T47D (cell line): ENCODE data around the gene RARB.

Source experiments
- DNase-seq, 2 experiments: peaks; one replicate each; pipeline versions ENCODE4 v3.0.0 to v3.0.0-alpha.2; 2011 to 2012; ENCODE audit warnings: low read depth in 1 of 2, low spot score in 1 of 2
- JUND ChIP-seq: IDR thresholded peaks from 2 replicates; pipeline ENCODE4 v1.6.1; 2012; ENCODE audit warnings: low read depth
- in situ Hi-C: cut with HindIII; loops from 2 replicates; pipeline ENCODE4 v1.10.0; 2016; ENCODE audit warnings: low sequenced_read_pairs, low pct_unique_long_range_greater_than_20kb

Gene RARB

DNA sequence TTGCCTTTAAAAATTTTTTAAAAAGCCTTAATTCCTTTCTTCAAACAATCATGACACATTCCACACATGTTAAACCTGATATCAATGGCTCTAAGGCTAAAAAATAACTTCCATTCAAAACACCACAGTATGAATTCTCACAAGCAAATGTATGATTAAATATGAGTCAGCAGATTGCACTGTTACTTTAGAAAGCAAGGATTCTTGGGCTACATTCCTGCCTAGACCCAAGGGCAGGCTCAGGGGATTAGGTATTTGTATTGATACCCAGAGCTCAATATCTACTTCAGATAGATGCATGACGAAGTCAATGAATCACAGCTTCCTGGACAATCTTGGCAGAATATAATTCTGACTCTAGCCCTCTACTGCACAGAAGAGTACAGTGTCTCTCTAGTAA, 65.7 kb downstream of the RARB start:
- no peak for TF ChIP-seq JUND
- in situ Hi-C loops: no loop called here
- DNase-seq: no peak

DNA sequence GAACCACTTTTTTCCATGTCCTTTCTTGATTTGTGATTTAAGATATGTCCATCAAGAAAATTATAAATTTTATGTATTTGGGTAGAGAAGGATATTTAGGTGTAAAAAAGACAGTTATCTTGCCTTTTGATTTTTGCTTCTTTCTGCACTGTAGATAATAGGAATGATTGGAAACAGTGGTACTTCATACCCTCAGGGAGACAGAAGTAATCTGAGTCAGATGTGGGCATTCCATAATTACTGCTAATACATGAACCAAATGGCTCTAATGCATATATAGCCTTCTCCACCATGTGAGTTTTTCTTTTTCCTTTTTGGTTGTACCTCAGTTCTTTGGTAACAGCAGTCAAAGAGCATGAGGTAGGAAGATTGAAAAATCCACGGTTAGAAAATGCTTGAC, 67.2 kb downstream of the RARB start:
- DNase-seq: no peak
- in situ Hi-C loops: no loop called here
- TF ChIP-seq JUND: no peak

DNA sequence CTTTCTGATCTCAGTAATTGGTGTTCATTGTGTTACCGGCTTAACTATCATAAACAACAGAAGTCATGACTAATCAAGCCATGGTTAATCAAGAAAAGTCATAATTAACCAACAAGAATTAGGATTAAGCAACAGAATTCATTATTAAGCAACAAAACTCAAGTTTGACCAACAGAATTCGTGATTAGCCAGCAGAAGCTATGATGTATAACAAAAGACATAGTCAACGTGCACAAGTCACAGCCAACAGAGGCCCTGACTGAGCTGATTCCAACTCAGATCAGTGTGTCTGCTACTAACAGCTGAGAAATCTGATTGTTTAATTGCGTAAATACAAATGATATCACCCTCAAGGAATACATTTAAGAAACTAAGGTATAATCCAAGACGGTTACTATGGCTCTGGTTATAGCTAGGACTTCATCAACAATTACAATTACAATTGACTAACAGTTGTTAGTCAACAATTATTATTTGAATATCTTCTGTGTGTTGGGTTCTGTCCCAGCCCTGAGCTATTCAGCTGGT, 67.7 kb downstream of the RARB start:
- no peak for DNase-seq
- in situ Hi-C loops: no loop called here
- no peak for TF ChIP-seq JUND

DNA sequence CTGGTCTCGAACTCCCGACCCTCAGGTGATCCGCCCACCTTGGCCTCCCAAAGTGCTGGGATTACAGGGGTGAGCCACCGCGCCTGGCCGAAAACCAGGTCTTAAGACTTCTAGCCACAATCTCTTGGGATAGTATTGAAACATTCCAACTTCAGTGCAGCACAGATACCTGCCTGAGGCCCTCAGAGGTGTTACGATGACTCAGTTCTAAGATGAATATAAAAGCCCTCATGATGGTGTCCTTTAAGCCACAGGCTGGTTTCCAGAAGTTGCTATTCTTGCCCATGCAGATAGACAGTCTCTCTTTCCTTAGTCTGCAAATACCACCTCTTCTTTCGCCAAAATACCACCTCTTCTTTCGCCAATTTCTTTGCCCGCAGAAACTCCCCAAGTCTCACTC, 69.0 kb downstream of the RARB start:
- DNase-seq: no peak
- no peak for TF ChIP-seq JUND
- in situ Hi-C loops: no loop called here

DNA sequence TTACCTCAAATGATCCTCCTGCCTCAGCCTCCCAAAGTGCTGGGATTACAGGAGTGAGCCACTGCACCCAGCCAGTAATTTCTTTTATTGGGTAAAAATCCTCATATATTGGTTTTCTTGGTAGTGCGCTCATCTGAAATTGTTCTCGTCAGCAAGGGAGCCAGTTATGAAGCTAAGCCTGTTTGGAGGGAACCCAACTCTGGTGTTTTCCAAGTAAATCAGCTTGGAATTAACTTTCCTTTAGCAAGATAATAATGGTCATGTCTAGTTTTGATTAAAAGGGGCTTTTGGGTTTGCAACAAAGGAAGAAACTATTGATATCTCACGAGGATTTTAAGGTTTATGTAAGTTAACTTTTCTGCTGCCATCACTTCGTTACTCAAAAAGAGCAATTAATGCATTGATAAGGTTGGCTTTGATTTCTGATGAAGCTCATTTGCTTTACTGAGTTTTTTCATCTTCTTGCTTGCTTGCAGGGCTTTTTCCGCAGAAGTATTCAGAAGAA, 72.7 kb downstream of the RARB start:
- no peak for TF ChIP-seq JUND

DNA sequence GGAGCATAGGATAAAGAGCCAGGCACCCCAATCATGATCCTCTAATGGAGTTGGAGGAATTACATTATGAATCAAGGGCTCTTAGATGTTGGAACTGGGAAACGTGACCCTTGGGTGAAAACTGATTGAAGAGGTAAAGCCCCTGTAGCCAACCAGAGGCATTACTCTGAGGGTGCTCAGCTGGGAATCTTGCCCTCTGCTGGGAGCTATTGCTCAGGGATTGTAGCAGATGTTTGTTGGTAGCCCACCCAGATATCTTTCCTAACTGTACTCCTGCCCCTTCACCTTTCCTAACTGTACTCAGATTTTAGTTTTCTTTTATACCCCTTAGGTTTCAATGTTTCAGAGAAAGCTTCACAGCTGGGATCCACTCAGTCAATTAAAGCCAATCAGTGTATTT, 74.2 kb downstream of the RARB start:
- in situ Hi-C loops: no loop called here
- no peak for TF ChIP-seq JUND
- DNase-seq: no peak

More for the DNA sequence above, 72.7 kb downstream of the RARB start:
- in situ Hi-C loops: no loop called here
- no peak for DNase-seq

DNA sequence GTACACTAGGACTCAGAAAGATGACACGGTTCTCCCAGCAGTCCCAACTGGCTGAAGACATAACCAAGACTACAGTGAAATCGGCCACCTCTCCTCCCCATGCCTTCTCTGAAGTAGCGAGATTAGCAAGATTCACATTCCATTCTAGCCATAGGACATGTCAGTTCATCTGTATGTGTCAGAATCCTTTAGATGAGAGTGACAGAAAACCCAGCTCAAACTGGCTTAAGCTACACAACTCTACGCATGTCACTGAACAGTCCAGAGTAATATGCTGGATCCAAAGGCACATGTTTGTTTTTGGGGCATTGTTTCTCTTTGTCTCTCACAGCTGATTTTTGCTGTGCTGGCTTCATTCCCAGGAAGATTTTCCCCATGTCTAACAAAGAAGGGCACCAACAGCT, 75.8 kb downstream of the RARB start:
- no peak for DNase-seq
- no peak for TF ChIP-seq JUND
- in situ Hi-C loops: no loop called here

DNA sequence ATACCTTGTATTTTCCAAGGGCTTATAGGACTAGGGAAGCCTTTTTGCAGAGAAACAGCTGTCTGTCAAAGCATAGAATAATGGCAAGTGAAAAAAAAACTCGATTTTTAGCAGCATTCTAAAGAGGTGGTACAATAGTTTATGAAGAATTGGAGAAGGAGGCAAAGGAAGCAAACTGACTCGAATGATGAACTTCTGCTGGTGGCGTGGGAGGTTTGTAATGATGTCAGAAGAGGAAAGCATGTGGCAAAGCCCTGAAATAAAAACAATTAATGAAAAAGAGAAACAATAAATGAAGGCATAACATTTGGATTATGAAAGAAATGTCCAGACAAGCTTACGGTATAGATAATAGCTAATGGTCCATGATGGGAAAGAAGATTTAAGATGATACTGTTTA, 77.5 kb downstream of the RARB start:
- in situ Hi-C loops: no loop called here
- TF ChIP-seq JUND: no peak
- DNase-seq: no peak

DNA sequence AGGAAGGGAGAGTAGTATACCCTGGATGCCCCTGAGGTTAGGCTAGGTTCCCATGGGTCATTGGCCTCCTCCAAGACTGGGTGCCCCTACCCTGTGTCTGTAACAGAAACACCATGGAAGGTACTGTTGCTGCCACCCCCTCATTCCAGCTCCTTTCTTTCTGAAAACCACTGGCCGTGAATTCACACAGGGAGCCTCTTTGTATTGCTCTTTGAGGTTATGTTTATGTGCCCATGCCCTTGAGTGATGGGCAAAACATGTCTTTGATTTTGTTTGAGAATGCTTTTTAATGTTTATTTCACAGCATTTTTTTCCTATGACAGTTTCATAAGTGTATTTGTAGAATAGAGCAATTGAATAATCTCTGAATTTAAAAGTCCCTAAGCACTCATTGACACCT, 79.7 kb downstream of the RARB start:
- no peak for TF ChIP-seq JUND
- in situ Hi-C loops: no loop called here
- no peak for DNase-seq

DNA sequence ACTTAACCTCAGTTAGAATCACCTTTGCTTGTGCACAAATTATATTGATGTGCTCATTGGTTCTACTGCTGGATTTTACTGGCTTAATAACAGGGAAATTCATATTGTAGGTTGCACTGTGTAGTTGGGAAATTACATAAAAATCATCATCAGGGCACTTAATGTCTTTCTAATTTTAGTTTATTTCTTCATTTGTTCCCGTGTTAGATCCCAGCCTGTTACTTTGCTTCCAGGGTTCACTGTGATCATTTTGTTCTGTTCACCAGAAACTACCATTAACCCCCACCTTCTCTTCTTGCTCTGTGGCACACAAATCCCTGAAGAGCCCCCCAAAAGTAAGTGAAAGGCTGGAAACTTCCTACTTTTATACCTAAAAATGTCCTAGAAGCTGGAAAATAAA, 80.4 kb downstream of the RARB start:
- TF ChIP-seq JUND: no peak
- DNase-seq: no peak
- in situ Hi-C loops: no loop called here

DNA sequence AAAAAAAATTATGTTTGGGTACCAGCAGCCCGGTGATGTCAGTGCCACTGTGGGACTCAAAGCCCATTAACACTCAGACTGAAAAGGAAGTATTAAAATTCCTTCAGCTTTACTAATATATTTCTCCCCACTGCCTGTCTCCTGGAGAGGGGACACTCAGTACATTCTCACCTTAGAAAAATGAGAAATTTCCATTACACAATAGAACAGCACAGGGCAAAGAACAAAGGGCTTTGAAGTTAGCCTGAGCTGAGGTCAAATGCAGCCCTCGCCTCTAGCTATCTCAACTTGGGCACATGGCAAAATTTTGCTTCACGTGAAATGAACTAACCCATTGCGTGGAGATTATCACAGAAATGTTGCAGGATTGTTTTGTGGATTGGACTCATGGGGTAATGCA, 80.8 kb downstream of the RARB start:
- DNase-seq: no peak
- no peak for TF ChIP-seq JUND
- in situ Hi-C loops: no loop called here

DNA sequence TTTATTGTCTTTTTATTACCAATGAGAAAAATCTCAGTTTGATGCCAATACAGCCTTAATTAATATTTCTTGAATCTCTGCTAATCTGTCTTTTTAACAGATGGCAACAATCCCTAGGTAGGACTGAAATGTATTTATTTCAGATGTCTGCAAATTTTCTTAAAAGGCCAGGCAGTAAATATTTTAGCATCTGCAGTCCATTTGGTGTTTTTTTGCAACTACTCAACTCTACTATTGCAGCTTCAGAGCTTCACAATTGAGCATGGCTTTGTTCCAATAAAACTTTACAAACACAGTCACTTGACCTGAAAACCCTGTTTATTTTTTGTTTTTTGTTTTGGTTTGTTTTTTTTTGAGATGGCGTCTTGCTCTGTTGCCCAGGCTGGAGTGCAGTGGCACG, 82.7 kb downstream of the RARB start:
- no peak for TF ChIP-seq JUND
- DNase-seq: no peak
- in situ Hi-C loops: no loop called here

DNA sequence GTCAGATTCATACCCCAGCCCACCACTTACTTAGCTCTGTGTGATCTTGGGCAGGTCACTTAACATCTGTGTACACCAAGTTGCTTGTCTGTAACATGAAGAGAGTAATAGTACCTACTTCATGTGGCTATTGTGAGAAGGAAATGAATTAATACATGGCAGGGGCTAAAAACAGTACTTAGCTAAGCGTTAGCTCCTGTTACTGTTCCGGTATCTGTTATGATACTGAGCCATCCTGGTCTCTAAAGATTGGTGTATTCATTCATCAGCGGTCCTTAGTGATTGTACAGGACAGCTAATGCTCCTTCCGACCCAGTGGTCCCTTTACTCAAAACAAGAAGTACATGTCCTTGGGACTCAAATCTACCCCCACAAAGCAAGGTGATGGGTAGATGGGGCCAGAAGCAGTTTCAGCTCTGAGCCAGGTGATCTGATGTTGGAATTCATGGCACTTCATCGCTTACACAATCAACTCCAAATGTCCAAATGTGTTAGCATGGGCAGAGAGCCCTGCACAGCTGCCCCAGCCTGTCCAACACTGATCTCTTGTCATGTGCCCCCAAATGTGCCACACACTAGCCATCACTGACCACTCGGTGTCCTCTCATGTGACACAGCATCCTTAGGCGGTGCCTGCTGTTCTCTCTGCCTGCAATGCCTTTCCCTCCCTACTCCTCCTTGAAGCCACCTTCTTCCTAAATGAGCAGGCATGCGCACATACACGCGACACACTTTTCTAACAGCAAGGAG, 84.1 kb downstream of the RARB start:
- in situ Hi-C loops: no loop called here
- TF ChIP-seq JUND: no peak
- no peak for DNase-seq
